ENCODE measurements around the gene LRRC71.

LRRC71 gene

GRCh38 chr1:156970017-156970416, 49.6 kb downstream of the LRRC71 start:
- TF ChIP-seq, protein P1, sequence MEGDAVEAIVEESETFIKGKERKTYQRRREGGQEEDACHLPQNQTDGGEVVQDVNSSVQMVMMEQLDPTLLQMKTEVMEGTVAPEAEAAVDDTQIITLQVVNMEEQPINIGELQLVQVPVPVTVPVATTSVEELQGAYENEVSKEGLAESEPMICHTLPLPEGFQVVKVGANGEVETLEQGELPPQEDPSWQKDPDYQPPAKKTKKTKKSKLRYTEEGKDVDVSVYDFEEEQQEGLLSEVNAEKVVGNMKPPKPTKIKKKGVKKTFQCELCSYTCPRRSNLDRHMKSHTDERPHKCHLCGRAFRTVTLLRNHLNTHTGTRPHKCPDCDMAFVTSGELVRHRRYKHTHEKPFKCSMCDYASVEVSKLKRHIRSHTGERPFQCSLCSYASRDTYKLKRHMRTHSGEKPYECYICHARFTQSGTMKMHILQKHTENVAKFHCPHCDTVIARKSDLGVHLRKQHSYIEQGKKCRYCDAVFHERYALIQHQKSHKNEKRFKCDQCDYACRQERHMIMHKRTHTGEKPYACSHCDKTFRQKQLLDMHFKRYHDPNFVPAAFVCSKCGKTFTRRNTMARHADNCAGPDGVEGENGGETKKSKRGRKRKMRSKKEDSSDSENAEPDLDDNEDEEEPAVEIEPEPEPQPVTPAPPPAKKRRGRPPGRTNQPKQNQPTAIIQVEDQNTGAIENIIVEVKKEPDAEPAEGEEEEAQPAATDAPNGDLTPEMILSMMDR (IDR thresholded peaks at IDR 0.05; ENCODE audit: insufficient read depth, missing control alignments), result peak; percentile 12
- FAIRE-seq (no peak), DNase-seq (ENCODE audit: insufficient read length, low spot score) (no peak)

DNA sequence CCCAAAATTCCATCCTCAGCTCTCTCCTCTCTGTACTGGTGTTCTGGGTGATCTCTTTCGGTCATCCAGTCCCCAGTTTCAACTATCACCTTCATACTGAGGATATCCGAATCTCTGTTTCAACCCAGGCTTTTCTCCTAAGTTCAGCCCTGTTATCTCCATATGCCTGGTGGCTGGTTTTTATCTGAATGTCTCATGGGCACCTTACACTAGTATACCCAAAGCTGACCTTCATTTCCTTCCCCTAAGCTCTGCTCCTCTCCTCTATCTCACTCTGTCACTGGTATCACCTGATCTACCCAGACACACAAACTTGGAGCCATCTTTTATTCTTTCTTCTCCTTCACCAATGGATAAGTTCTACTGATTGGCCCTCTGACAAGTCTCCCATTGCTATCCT, 53.0 kb downstream of the LRRC71 start:
- no peak for DNase-seq (ENCODE audit: insufficient read length, low spot score)
- TF ChIP-seq, protein P1 (IDR thresholded peaks at IDR 0.05; ENCODE audit: insufficient read depth, missing control alignments), result no peak
- no peak for FAIRE-seq

- DNase-seq (ENCODE audit: insufficient read length, low spot score), result no peak
- FAIRE-seq, result no peak
- TF ChIP-seq, protein P1 (IDR thresholded peaks at IDR 0.05; ENCODE audit: insufficient read depth, missing control alignments), result no peak
Measured at GRCh38 chr1:156975084-156975483, 54.7 kb downstream of the LRRC71 start.

DNA sequence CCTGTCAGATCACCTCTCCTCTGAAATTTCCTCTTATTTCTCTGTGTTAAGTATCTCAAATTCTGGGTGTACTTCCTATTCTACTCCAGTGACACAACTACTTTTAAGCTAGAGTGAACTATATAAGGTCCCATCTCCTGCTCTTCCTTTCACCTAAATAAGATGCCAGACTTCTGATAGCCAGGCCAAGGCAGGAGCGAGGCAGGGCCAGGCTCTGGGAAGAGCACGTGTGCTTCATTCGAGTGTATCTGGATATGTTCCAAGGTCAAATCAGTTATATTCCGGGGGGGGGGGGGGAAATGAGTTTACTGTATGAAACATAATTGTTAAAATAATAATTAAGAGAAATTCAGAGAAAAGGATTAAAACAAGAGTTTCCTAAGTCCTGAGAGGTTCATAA, 60.1 kb downstream of the LRRC71 start:
- DNase-seq (ENCODE audit: insufficient read length, low spot score) (no peak), FAIRE-seq (no peak)
- TF ChIP-seq, protein P1 (IDR thresholded peaks at IDR 0.05; ENCODE audit: insufficient read depth, missing control alignments), result no peak
